Activated T-cell treated with anti-CD3 and anti-CD28 coated beads for 1 hour (primary cell): ENCODE measurements around the gene SNX4.
"Not testable (repeated sequence)": the region's sequence is repeated elsewhere in the genome, so short reads cannot be mapped to it uniquely, and the experiment has no call there.

Source experiments
- DNase-seq: peaks from one replicate; pipeline ENCODE4 v3.0.0-alpha.2; 2020; ENCODE audit warnings: low read depth

The SNX4 gene

GRCh38 chr3:125519678-125520562 lies at the start of gene SNX4:
SNX4 (minus strand) TSS chr3:125520202; CDS start chr3:125520172, 30 bp downstream.
- peak; percentile 78 for DNase-seq

GRCh38 chr3:125556314-125556713 lies 36.3 kb upstream of the SNX4 start:
- no peak for DNase-seq

GRCh38 chr3:125552401-125552800 lies 32.4 kb upstream of the SNX4 start:
- DNase-seq, result no peak

- no peak for DNase-seq
These were observed 8.9 kb upstream of the SNX4 start for GRCh38 chr3:125528920-125529319.

GRCh38 chr3:125525153-125525552 lies 5.2 kb upstream of the SNX4 start:
- DNase-seq, result no peak

GRCh38 chr3:125520563-125520919 lies 539 bp upstream of the SNX4 start:
- not testable (repeated sequence) for DNase-seq

GRCh38 chr3:125515421-125515820 lies 4.6 kb downstream of the SNX4 start:
- no peak for DNase-seq

- no peak for DNase-seq
These were observed 6.4 kb downstream of the SNX4 start for GRCh38 chr3:125513490-125514115.

GRCh38 chr3:125512135-125512920 lies 7.7 kb downstream of the SNX4 start:
- DNase-seq, result no peak

- DNase-seq, result no peak
These were observed 8.4 kb downstream of the SNX4 start for GRCh38 chr3:125511420-125512118.

- no peak for DNase-seq
These were observed 12.9 kb downstream of the SNX4 start for GRCh38 chr3:125507128-125507527.

- DNase-seq, result no peak
These were observed 21.4 kb downstream of the SNX4 start for GRCh38 chr3:125498630-125499029.

GRCh38 chr3:125496701-125497100 lies 23.3 kb downstream of the SNX4 start:
- no peak for DNase-seq

GRCh38 chr3:125482406-125482805 lies 37.6 kb downstream of the SNX4 start:
- DNase-seq, result no peak

GRCh38 chr3:125481786-125482185 lies 38.2 kb downstream of the SNX4 start:
- no peak for DNase-seq

GRCh38 chr3:125481375-125481759 lies 38.6 kb downstream of the SNX4 start:
- not testable (repeated sequence) for DNase-seq

- no peak for DNase-seq
These were observed 39.2 kb downstream of the SNX4 start for GRCh38 chr3:125480656-125481374.

GRCh38 chr3:125479091-125479490 lies 40.9 kb downstream of the SNX4 start:
- no peak for DNase-seq

GRCh38 chr3:125478326-125478725 lies 41.7 kb downstream of the SNX4 start:
- no peak for DNase-seq

- no peak for DNase-seq
These were observed 42.3 kb downstream of the SNX4 start for GRCh38 chr3:125477701-125478100.

GRCh38 chr3:125470671-125471070 lies 49.3 kb downstream of the SNX4 start:
- no peak for DNase-seq
